Chondrocyte (in vitro differentiated cells): ENCODE measurements around the gene CLCNKA. TPM values are rescaled to one million over a fixed set of nuclear protein-coding genes. Genes with fewer than 3 reads are reported as not detected.

Experiments used
- DNase-seq: peaks from one replicate; pipeline ENCODE4 v3.0.0; 2021; ENCODE audit warnings: mixed read lengths, low spot score
- H3K27ac Mint-ChIP-seq: one replicate; pipeline ENCODE4 v1.8.0; 2021; ENCODE audit warnings: mild to moderate bottlenecking, moderate library complexity, mixed read lengths; ENCODE audit not compliant: unreplicated experiment
- H3K27me3 Mint-ChIP-seq: 2 replicates; pipeline ENCODE4 v1.8.0; 2021; ENCODE audit warnings: low read depth, mixed read lengths
- H3K36me3 Mint-ChIP-seq: 2 replicates; pipeline ENCODE4 v1.8.0; 2021; ENCODE audit warnings: low read depth, mixed read lengths
- H3K4me1 Mint-ChIP-seq: 2 replicates; pipeline ENCODE4 v1.8.0; 2021; ENCODE audit warnings: low read depth, mild to moderate bottlenecking, mixed read lengths
- H3K4me3 Mint-ChIP-seq: one replicate; pipeline ENCODE4 v1.8.0; 2021; ENCODE audit warnings: mild to moderate bottlenecking, moderate library complexity, mixed read lengths; ENCODE audit not compliant: unreplicated experiment
- H3K9me3 Mint-ChIP-seq: 2 replicates; pipeline ENCODE4 v1.8.0; 2021; ENCODE audit warnings: low read depth, mixed read lengths
- CTCF ChIP-seq: fragments of 200-600 bp; sonication (generic); IDR thresholded peaks from 2 replicates; pipeline ENCODE4 v1.5.0; 2021; ENCODE audit warnings: antibody characterized with exemption, mild to moderate bottlenecking, moderate library complexity
- total RNA-seq: library from RNA; stranded (reverse); gene quantifications from 3 replicates; pipeline ENCODE4 v1.2.1, GENCODE V29; 2021

CLCNKA gene
- total RNA-seq, 1 donor from 2014 or later, result 0.12 TPM

GRCh38 chr1:16070640-16071355 lies 49.0 kb downstream of the CLCNKA start:
- Mint-ChIP-seq H3K4me1 (peaks cover 9% of the 10 kb centered on the region), H3K9me3 (no peaks in the 10 kb centered on the region), H3K36me3 (no peaks in the 10 kb centered on the region), H3K4me3 (no peak overlapping the region), H3K27ac (no peak overlapping the region), H3K27me3 (no peaks in the 10 kb centered on the region)
- DNase-seq, result no peak
- no peak for TF ChIP-seq CTCF

DNA sequence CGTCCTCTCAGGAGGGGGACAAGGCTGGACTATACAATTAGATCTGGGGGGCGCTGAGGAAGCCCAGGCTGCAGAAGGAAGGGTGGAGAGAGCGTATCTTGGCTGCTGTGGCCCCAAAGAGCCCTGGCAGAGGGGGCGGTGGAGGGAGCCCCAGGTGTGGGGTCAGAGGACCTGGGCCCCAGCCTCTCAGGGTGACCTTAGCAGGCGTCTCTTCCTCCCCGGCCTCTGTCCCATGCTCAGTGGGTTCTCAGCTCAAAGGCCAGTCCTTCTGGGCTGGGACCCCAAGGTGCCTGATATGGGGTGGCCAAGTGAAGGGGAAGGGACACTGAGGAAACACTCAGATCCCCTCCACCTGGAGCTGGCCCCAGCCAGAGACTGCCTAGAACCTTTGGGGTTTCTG lies 49.8 kb downstream of the CLCNKA start:
- no peak overlapping the region for H3K27ac Mint-ChIP-seq
- no peak overlapping the region for H3K4me3 Mint-ChIP-seq
- no peaks in the 10 kb centered on the region for H3K36me3 Mint-ChIP-seq
- H3K27me3 Mint-ChIP-seq, result no peaks in the 10 kb centered on the region
- no peak for DNase-seq
- peaks cover 13% of the 10 kb centered on the region for H3K4me1 Mint-ChIP-seq
- no peak for TF ChIP-seq CTCF
- no peaks in the 10 kb centered on the region for H3K9me3 Mint-ChIP-seq

DNA sequence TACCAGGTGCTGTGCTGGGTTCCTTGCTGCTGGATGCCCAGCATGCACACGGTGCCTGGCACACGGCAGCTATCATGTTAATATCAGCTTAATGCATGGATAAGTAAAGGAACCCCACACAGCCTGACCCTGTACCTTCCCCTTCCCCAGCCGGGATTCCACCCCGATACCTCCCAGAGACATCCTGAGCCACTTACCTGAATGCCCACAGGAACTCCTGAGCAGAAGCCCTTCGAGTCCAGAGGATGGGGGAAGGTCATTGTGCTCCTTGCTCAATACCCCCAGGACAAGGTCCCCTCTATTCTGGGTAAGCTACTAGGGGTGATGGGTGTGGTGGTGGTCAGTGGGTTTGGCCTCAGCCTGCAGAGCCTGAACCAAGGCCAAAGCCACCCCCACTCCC lies 50.3 kb downstream of the CLCNKA start:
- H3K27me3 Mint-ChIP-seq, result no peaks in the 10 kb centered on the region
- no peak for TF ChIP-seq CTCF
- H3K27ac Mint-ChIP-seq, result no peak overlapping the region
- H3K4me3 Mint-ChIP-seq, result no peak overlapping the region
- no peaks in the 10 kb centered on the region for H3K9me3 Mint-ChIP-seq
- H3K4me1 Mint-ChIP-seq, result peaks cover 18% of the 10 kb centered on the region
- no peak for DNase-seq
- H3K36me3 Mint-ChIP-seq, result no peaks in the 10 kb centered on the region

DNA sequence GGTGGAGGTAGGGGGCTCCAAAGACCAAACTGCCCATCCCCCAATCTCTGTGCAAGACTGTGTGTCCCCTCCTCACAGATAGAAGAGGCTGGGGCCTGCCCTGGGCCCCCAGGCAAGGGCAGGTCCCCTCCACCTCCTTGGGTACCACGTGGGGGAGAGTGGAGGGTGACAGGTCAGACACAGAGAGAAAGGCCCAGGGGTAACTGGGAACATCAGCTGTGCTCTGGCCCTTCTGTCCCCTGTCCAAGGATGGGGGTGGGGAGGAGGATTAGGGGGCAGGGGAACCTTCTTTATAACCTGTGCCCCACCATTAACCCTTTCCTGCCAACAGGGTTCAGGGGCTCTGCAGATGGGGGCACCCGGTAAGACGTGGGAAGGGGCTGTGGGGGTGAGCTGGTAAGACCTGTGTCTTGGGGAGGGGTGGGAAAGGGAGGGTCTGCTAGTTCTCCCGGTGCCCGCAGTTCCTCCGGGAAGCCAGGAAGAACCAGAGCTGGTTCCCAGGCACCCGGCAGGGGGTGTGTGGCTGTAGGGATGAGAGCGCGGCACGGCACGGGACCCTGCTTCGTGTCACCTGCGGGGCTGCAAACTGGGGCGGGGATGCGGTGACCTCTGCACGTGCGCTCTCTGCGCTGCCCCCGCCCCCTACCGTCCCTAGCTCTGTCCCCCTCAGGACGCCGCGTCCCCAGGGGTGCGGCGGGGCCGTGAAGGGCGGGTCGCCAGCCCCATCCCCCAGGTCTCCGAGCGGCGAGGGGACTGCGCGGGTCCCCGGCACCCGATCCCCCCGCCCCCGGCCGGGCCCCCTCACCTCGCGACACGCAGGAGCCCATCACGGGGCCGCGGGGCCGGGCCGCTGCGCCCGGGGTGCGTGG lies 51.0 kb downstream of the CLCNKA start:
- TF ChIP-seq CTCF, result no peak
- no peak for DNase-seq
- no peaks in the 10 kb centered on the region for H3K36me3 Mint-ChIP-seq
- no peaks in the 10 kb centered on the region for H3K27me3 Mint-ChIP-seq
- H3K4me1 Mint-ChIP-seq, result peaks cover 19% of the 10 kb centered on the region
- no peak overlapping the region for H3K27ac Mint-ChIP-seq
- no peaks in the 10 kb centered on the region for H3K9me3 Mint-ChIP-seq
- peak overlapping the region; percentile 28 for H3K4me3 Mint-ChIP-seq

GRCh38 chr1:16073490-16074119 lies 51.8 kb downstream of the CLCNKA start, which contains the start of gene FAM131C:
FAM131C (minus strand) TSS chr1:16073651; CDS start chr1:16073442, 209 bp downstream.
- Mint-ChIP-seq H3K27me3 (no peaks in the 10 kb centered on the region), H3K27ac (no peak within 1 kb of the TSS), H3K4me3 (peak within 1 kb of the TSS; percentile 66), H3K9me3 (no peaks in the 10 kb centered on the region), H3K4me1 (peaks cover 19% of the 10 kb centered on the region), H3K36me3 (no peaks in the 10 kb centered on the region)
- no peak for DNase-seq
- peak; percentile 70 for TF ChIP-seq CTCF
